H1 (cell line): ENCODE results near the gene CENPP. TPM values are rescaled to one million over a fixed set of nuclear protein-coding genes. Genes with fewer than 3 reads are reported as not detected.

Experiments
- GABPA ChIP-seq: IDR thresholded peaks from 2 replicates; pipeline ENCODE4 v1.6.1; 2011; ENCODE audit warnings: mild to moderate bottlenecking, low read length, moderate library complexity, borderline replicate concordance; ENCODE audit not compliant: insufficient read depth
- SP2 ChIP-seq: IDR thresholded peaks from 2 replicates; pipeline ENCODE4 v1.6.1; 2012; ENCODE audit warnings: mild to moderate bottlenecking, low read length, inconsistent platforms
- polyA plus RNA-seq, 7 experiments: library from polyadenylated mRNA; depleted of rRNA in 3 of 7; stranded (reverse) in 5 of 7; unstranded in 2 of 7; fragments of >200 nt in 5 of 7; fragments of 200-250 nt in 2 of 7; gene quantifications; 1 replicate in 5 of 7; 2 replicates in 1 of 7; 4 replicates in 1 of 7; pipeline versions ENCODE4 v1.2.1 to v1.2.3, GENCODE V29; 2011 to 2013; ENCODE audit warnings: missing spikeins in 2 of 7, mixed read lengths in 2 of 7
- total RNA-seq: library from RNA; stranded (reverse); fragmentation: NEBNext Ultra II Directional; extraction: Animal tissue kit (Norgen Biotek cat#: 25700); gene quantifications from 2 replicates; pipeline ENCODE4 v1.2.1, GENCODE V29; 2021

CENPP gene
- total and polyA plus RNA-seq, 2 of the 8 experiments (the other 6 are each of a cell fraction or from before 2014, with no cell fraction given) = 2.7 to 10.8 TPM

DNA sequence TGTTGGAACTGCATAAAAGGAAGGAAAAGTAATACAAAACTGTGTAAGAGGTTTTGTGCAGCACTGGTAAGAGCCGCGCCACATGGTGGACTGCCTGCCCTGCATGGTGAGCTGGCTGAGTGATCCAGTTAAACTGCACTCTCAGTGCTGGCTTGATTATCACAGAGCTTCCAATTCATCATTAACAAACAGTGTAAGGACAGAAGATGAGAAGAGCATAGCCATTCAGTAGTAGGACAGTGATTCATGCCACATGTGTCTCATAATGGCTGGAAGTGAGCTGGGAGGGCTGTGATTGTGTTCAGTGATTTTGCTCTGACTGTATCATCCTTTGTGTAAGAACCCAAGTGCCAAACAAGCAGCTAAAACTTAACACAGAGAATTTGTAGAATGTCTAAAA, 142.5 kb downstream of the CENPP start (continued):
- TF ChIP-seq GABPA (no peak), SP2 (no peak)
- TF ChIP-seq, all 59 proteins: peak for 0
